Parathyroid adenoma (tissue), 2 donors: ENCODE measurements around the gene POMGNT2.

Experiments used
- H2AFZ ChIP-seq: fragments of 300-600 bp; sonication (generic); one replicate; pipeline ENCODE4 v1.7.0; 2017; ENCODE audit warnings: antibody characterized with exemption, mild to moderate bottlenecking
- H3K27ac ChIP-seq: fragments of 300-600 bp; sonication (generic); one replicate; pipeline ENCODE4 v1.7.0; 2017
- H3K27me3 ChIP-seq: fragments of 300-600 bp; sonication (generic); one replicate; pipeline ENCODE4 v1.7.0; 2017; ENCODE audit warnings: low read length; ENCODE audit not compliant: control insufficient read depth, insufficient read depth
- H3K36me3 ChIP-seq: fragments of 300-600 bp; sonication (generic); one replicate; pipeline ENCODE4 v1.7.0; 2017; ENCODE audit warnings: low read length; ENCODE audit not compliant: control insufficient read depth, insufficient read depth
- H3K4me1 ChIP-seq: fragments of 300-600 bp; sonication (generic); one replicate; pipeline ENCODE4 v1.7.0; 2017; ENCODE audit warnings: control low read depth
- H3K4me2 ChIP-seq: fragments of 300-600 bp; sonication (generic); one replicate; pipeline ENCODE4 v1.7.0; 2017; ENCODE audit warnings: low read length
- H3K4me3 ChIP-seq: fragments of 300-600 bp; sonication (generic); one replicate; pipeline ENCODE4 v1.7.0; 2017; ENCODE audit warnings: low read depth, low read length
- H3K79me2 ChIP-seq: fragments of 300-600 bp; sonication (generic); one replicate; pipeline ENCODE4 v1.7.0; 2017; ENCODE audit warnings: control low read depth
- H3K9ac ChIP-seq: fragments of 300-600 bp; sonication (generic); one replicate; pipeline ENCODE4 v1.7.0; 2017; ENCODE audit warnings: mild to moderate bottlenecking
- H3K9me3 ChIP-seq: fragments of 300-600 bp; sonication (generic); one replicate; pipeline ENCODE4 v1.7.0; 2017; ENCODE audit warnings: low read length; ENCODE audit not compliant: control insufficient read depth
- TF ChIP-seq, protein P1 (sequence below): fragments of 300-600 bp; sonication (generic); IDR thresholded peaks from one replicate; pipeline ENCODE4 v1.7.0; 2017; ENCODE audit warnings: antibody characterized with exemption, mild to moderate bottlenecking
- donor health status: primary hyperparathyroidism.

POMGNT2 gene

DNA sequence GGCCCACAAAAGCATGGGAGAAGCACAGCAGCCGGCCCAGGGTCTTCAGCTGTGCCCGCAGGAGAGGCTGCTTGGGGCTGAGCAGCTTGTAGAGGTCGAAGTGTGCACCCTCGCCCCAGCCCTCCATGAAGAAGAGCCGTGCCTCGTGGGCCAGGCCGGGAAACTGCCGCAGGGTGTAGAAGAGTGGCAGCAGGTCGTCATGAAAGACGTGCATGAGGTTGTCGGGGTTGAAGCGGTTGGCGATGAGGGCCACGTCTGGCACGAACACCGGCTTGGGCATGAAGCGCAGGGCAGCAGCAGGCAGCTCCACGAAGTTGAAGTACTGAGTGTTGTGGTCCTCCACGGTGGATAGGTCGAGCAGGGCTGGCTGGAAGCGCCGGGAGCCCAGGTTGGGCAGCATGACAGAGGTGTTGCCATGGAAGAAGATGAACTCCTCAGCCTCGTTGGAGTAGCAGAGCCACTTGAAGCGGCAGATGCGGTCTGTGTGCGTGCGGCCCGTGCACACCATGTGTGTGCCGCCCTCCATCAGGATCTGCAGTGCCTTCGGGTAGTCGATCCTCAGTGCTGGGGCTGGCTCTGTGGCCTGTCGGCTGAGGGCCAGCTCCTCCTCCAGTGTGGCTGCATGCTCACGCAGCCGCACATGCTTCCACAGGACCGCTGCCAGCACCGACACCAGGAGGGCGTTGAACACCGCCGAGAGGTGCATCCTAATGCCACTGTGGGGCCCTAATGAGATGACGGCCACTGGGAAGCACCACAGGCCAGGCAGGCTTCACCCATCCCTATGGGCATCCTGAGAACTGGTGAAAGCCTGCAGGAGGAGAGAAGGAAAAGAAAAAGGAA, 24.9 kb downstream of the POMGNT2 start:
- Histone ChIP-seq H3K27me3 (no peaks in the 10 kb centered on the region), H3K27ac (no peak overlapping the region), H3K4me3 (no peak overlapping the region), H3K4me1 (no peaks in the 10 kb centered on the region), H3K9ac (no peak overlapping the region), H3K9me3 (no peaks in the 10 kb centered on the region), H2AFZ (no peak overlapping the region), H3K36me3 (no peaks in the 10 kb centered on the region), H3K79me2 (no peaks in the 10 kb centered on the region), H3K4me2 (no peak overlapping the region)
- TF ChIP-seq, protein P1, sequence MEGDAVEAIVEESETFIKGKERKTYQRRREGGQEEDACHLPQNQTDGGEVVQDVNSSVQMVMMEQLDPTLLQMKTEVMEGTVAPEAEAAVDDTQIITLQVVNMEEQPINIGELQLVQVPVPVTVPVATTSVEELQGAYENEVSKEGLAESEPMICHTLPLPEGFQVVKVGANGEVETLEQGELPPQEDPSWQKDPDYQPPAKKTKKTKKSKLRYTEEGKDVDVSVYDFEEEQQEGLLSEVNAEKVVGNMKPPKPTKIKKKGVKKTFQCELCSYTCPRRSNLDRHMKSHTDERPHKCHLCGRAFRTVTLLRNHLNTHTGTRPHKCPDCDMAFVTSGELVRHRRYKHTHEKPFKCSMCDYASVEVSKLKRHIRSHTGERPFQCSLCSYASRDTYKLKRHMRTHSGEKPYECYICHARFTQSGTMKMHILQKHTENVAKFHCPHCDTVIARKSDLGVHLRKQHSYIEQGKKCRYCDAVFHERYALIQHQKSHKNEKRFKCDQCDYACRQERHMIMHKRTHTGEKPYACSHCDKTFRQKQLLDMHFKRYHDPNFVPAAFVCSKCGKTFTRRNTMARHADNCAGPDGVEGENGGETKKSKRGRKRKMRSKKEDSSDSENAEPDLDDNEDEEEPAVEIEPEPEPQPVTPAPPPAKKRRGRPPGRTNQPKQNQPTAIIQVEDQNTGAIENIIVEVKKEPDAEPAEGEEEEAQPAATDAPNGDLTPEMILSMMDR, result no peak

DNA sequence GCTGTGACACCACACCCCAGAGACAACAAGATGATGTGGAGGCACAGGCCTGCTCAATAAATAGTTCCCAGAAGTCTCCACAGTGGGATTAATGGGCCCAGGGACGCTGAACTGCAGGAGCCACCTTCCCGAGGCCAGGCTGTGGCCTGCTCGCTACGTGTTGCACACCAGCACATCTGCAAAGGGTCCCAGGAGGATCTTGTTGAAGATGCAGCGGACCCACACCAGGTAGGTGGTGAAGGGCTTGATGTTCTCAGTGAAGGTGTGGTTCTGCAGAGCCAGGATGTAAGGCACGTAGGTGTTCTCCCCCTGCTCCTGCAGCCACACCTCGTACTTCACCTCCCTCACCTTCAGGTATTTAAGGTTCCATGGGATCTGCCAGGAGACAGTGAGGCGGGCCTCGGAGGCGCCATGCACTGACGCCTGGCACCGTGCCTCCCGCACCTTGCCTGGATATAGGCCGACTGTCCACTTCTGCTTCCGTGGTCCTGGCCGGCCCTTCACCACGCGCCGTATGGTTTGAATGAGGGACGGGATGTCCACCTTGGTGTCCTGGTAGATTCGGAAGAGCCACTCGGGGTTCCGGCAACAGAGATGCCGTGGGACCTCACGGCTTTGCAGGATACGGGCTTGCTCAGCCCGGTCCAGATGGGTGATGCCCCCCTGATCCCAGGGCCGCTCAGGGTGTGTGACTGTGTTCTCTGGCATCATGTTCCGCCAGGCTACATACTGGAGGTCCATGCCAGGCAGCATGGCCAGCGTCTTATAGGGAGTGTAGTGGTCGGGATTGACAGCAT, 26.1 kb downstream of the POMGNT2 start:
- H3K27me3 ChIP-seq, result no peaks in the 10 kb centered on the region
- H3K79me2 ChIP-seq, result no peaks in the 10 kb centered on the region
- no peaks in the 10 kb centered on the region for H3K9me3 ChIP-seq
- no peak overlapping the region for H3K9ac ChIP-seq
- H3K4me3 ChIP-seq, result no peak overlapping the region
- TF ChIP-seq, protein P1, result no peak
- no peaks in the 10 kb centered on the region for H3K36me3 ChIP-seq
- H3K27ac ChIP-seq, result no peak overlapping the region
- no peak overlapping the region for H2AFZ ChIP-seq
- no peak overlapping the region for H3K4me2 ChIP-seq
- H3K4me1 ChIP-seq, result no peaks in the 10 kb centered on the region

DNA sequence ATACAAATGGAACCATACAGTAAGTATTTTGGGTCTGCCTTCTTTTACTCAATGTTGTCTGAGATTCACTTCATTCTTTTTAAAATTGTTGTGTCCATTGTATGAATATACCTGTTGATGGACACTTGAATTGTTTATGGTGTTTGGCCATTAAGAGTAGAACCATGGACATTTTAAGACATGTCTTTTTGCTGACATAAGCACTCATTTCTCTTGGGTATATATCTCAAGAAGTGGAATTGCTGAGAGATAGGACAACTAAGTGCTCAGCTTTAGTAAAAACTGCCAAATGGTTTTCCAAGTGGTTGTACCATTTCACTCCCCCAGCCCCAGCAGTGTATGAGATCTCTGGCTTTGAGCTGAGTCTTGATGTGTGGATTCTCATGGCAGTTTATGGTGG, 28.2 kb downstream of the POMGNT2 start:
- Histone ChIP-seq H3K27ac (no peak overlapping the region), H3K9me3 (no peaks in the 10 kb centered on the region), H3K79me2 (no peaks in the 10 kb centered on the region), H3K4me2 (no peak overlapping the region), H3K4me3 (no peak overlapping the region), H2AFZ (no peak overlapping the region), H3K36me3 (no peaks in the 10 kb centered on the region), H3K27me3 (no peaks in the 10 kb centered on the region), H3K9ac (no peak overlapping the region), H3K4me1 (no peaks in the 10 kb centered on the region)
- TF ChIP-seq, protein P1, result no peak

DNA sequence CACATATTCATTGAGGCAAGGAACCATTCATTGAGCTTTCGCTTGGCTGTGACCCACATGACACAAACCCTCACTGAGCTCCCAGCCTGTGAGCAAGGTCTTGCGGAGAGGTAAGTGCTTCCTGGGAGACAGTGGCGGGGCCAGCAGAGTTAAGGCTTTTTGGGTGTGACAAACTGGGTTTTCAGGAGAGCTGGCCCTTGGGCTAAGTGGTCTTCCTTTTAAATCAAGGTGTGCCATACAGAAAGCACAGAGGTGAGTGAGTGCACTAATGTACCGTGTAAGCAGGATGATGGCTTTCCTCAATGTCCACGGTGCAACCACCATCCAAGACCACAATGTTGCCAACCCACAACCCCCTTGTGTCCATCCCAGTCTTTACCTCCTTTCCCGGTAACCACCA, 28.6 kb downstream of the POMGNT2 start:
- H2AFZ ChIP-seq, result no peak overlapping the region
- H3K9me3 ChIP-seq, result no peaks in the 10 kb centered on the region
- no peak overlapping the region for H3K4me3 ChIP-seq
- H3K27ac ChIP-seq, result no peak overlapping the region
- TF ChIP-seq, protein P1, result no peak
- H3K4me1 ChIP-seq, result no peaks in the 10 kb centered on the region
- H3K79me2 ChIP-seq, result no peaks in the 10 kb centered on the region
- no peak overlapping the region for H3K4me2 ChIP-seq
- H3K27me3 ChIP-seq, result no peaks in the 10 kb centered on the region
- no peak overlapping the region for H3K9ac ChIP-seq
- no peaks in the 10 kb centered on the region for H3K36me3 ChIP-seq
